Measurements from ENCODE around the gene SCRG1.

SCRG1 gene

GRCh38 chr4:173440888-173441287, 42.0 kb upstream of the SCRG1 start:
- no peak overlapping the region for H3K27ac Mint-ChIP-seq
- peaks cover 17% of the 10 kb centered on the region for H3K4me1 Mint-ChIP-seq
- H3K27me3 Mint-ChIP-seq (ENCODE audit: low read depth) = no peaks in the 10 kb centered on the region
- no peaks in the 10 kb centered on the region for H3K9me3 Mint-ChIP-seq
- no peak for TF ChIP-seq CTCF (IDR thresholded peaks at IDR 0.05; ENCODE audit: unreplicated experiment in 3 of 3)
- no peak overlapping the region for H3K4me3 Mint-ChIP-seq
- peaks cover 18% of the 10 kb centered on the region for H3K36me3 Mint-ChIP-seq (ENCODE audit: low read depth)

GRCh38 chr4:173436771-173437265, 37.9 kb upstream of the SCRG1 start:
- no peak overlapping the region for H3K4me3 Mint-ChIP-seq
- no peaks in the 10 kb centered on the region for H3K27me3 Mint-ChIP-seq (ENCODE audit: low read depth)
- H3K36me3 Mint-ChIP-seq (ENCODE audit: low read depth) = no peaks in the 10 kb centered on the region
- TF ChIP-seq CTCF (IDR thresholded peaks at IDR 0.05; ENCODE audit: unreplicated experiment in 3 of 3) = no peak
- no peaks in the 10 kb centered on the region for H3K9me3 Mint-ChIP-seq
- H3K27ac Mint-ChIP-seq = no peak overlapping the region
- peaks cover 7% of the 10 kb centered on the region for H3K4me1 Mint-ChIP-seq

GRCh38 chr4:173436149-173436579, 37.2 kb upstream of the SCRG1 start:
- H3K4me3 Mint-ChIP-seq = no peak overlapping the region
- H3K36me3 Mint-ChIP-seq (ENCODE audit: low read depth) = no peaks in the 10 kb centered on the region
- H3K27me3 Mint-ChIP-seq (ENCODE audit: low read depth) = no peaks in the 10 kb centered on the region
- peaks cover 6% of the 10 kb centered on the region for H3K4me1 Mint-ChIP-seq
- H3K9me3 Mint-ChIP-seq = no peaks in the 10 kb centered on the region
- no peak overlapping the region for H3K27ac Mint-ChIP-seq
- TF ChIP-seq CTCF (IDR thresholded peaks at IDR 0.05; ENCODE audit: unreplicated experiment in 3 of 3) = no peak

GRCh38 chr4:173434231-173434630, 35.3 kb upstream of the SCRG1 start:
- Mint-ChIP-seq H3K4me1 (peaks cover 6% of the 10 kb centered on the region), H3K27me3 (ENCODE audit: low read depth) (no peaks in the 10 kb centered on the region), H3K36me3 (ENCODE audit: low read depth) (no peaks in the 10 kb centered on the region), H3K9me3 (no peaks in the 10 kb centered on the region), H3K27ac (no peak overlapping the region), H3K4me3 (no peak overlapping the region)
- no peak for TF ChIP-seq CTCF (IDR thresholded peaks at IDR 0.05; ENCODE audit: unreplicated experiment in 3 of 3)

GRCh38 chr4:173433447-173433846, 34.5 kb upstream of the SCRG1 start:
- no peak overlapping the region for H3K27ac Mint-ChIP-seq
- H3K27me3 Mint-ChIP-seq (ENCODE audit: low read depth) = no peaks in the 10 kb centered on the region
- no peak overlapping the region for H3K4me3 Mint-ChIP-seq
- peaks cover 6% of the 10 kb centered on the region for H3K4me1 Mint-ChIP-seq
- no peaks in the 10 kb centered on the region for H3K36me3 Mint-ChIP-seq (ENCODE audit: low read depth)
- H3K9me3 Mint-ChIP-seq = no peaks in the 10 kb centered on the region
- no peak for TF ChIP-seq CTCF (IDR thresholded peaks at IDR 0.05; ENCODE audit: unreplicated experiment in 3 of 3)

GRCh38 chr4:173432430-173432829, 33.5 kb upstream of the SCRG1 start:
- Mint-ChIP-seq H3K9me3 (no peaks in the 10 kb centered on the region), H3K4me3 (no peak overlapping the region), H3K27me3 (ENCODE audit: low read depth) (no peaks in the 10 kb centered on the region), H3K27ac (no peak overlapping the region), H3K4me1 (peaks cover 6% of the 10 kb centered on the region), H3K36me3 (ENCODE audit: low read depth) (no peaks in the 10 kb centered on the region)
- no peak for TF ChIP-seq CTCF (IDR thresholded peaks at IDR 0.05; ENCODE audit: unreplicated experiment in 3 of 3)

Data from nephron (organoid).